Hematopoietic multipotent progenitor cell treated with erythropoietin and hydrocortisone succinate and interleukin-3 and kit ligand, for 17 days (in vitro differentiated cells): Measurements from ENCODE around the gene SLC48A1.
"Not testable (repeated sequence)": the region's sequence is repeated elsewhere in the genome, so short reads cannot be mapped to it uniquely, and the experiment has no call there.

Source experiments
- DNase-seq: peaks from one replicate; pipeline ENCODE4 v3.0.0-alpha.2; 2015; ENCODE audit warnings: low spot score

The SLC48A1 gene

DNA sequence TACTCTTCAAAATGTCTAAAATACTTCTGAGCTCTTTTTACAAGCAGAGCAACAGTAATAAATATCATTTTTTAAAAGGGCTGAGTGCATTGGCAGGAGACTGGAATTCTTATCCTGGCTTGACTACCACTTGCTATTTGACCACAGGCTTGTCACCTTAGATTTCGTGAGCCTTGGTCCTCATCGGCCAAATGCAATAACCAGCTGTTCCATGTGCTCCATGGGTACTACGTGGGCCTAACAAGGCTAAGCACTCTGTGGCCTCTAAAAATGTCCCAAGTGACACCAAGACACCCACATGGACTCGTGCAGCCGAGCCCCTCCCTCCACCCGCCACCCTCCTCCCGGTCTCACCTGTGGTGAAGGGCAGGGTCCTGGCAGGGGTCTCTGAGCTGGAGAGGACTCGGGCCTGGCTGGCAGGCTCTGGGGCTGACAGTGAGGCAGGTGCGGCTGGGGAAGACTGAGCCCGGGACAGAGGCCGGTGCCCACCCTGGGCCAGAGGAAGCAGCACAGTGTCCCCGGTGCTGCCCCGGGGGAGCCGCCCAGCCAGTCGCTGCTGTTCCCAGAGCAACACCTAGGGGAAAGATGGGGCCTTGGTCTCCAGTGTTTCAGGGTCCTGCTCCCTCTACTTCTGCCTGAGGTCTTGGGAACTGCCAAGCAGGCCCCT lies 20.1 kb downstream of the SLC48A1 start:
- DNase-seq, result no peak

DNA sequence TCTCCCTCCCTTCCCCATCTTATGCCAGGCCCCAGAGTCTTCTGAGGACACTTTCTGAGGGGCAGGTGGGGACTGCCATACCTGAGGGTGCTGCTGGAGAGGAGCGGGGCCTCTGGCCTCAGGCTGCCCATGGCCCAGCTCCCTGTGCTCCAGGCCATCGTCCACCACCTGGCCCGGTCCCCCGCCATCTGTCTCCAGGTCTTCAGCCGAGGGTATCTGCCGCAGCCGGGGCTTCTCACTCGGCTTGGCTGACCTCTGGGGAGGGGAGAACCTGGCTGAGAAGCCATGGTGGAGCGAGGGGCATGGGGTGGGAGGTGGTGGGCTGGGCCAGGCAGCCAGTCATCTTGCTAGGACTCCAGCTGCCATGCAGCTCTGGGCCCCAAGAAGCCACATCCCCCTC lies 21.6 kb downstream of the SLC48A1 start:
- no peak for DNase-seq

DNA sequence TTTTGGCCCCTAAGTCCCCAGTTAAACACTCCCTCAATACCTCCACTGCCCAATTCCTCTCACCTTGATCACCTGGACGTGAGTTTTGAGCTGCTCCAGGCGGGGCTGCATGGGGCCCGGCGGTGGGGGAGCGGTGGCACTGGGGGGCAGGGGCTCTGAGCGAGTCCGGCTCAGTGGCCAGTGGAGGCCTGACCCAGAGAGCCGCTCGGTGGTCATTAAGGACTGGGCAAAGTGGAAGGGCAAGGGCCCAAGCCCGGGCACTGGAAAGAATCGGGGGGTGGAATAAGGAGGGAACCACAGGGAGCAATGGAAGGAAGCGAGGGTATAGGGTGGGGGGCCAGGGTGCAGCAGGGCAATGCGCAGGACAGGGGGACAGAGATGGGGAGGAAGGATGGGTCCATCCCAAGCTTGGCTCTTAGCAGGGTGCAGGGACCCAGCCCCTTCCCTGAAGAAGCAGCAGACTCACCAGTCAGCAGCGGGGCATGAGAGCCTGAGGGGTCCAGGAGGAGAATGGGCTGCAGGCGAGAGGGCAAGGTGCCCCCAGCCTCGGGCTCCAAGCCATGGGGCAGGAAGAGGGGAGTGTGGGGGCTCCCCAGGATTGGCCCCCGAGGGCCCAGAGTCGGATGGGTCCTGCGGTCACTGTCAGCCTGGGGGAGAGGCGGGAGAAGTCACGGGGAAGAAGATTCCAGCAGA lies 22.2 kb downstream of the SLC48A1 start:
- no peak for DNase-seq

DNA sequence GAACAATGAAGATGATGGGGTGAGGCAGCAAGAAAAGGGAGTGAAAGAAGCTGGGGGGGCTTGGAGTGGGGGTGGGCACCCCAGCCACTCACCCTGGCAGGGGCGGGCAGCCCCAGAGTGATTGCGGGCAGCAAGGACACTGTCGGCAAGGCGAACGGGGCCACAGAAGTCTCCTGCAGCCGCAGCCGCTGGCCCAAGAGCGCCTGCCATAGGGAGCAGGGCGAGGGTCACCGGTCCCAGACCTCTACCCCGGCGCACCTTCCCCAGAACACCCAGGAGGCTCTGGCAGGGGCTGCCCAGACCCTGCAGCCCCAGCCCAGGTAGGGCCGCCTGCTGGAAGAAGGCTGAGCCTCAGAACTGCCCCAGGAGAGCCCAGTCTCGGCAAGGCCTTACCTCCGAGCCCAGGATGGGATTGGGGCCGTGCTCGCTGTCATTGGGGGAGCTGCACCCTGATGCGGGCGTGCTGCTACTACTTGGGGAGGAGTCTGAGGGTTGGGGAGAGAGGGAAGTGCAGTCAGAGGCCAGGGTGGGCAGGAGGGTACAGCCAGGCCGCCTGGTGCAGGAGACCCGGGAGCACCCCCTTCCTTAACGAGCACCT lies 22.9 kb downstream of the SLC48A1 start:
- no peak for DNase-seq

- DNase-seq, result no peak
These were observed 24.4 kb downstream of the SLC48A1 start for GRCh38 chr12:47797441-47797840.

GRCh38 chr12:47798382-47798948 lies 25.4 kb downstream of the SLC48A1 start:
- DNase-seq, result no peak

- no peak for DNase-seq
These were observed 26.4 kb downstream of the SLC48A1 start for GRCh38 chr12:47799357-47799955.

DNA sequence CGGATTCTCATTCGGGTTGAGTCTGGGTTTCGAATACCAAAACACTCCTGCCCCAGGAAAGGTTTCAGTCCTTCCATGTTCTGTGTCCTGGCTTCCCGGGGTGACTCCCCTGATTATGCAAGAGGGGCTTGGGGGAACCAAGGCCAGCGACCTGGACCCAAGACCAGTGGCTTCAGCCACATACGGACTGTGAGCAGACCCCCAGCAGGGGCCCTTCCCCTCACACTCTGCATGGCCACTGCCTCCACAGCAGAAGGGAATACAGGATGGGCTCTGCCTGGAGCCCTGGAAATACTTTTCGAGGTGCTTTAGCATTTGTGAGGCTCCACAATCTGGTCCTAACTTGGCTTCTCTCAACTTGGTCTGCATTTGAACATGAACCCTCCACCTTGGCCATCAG lies 27.5 kb downstream of the SLC48A1 start:
- DNase-seq, result no peak

GRCh38 chr12:47801170-47801903 lies 28.3 kb downstream of the SLC48A1 start:
- no peak for DNase-seq

DNA sequence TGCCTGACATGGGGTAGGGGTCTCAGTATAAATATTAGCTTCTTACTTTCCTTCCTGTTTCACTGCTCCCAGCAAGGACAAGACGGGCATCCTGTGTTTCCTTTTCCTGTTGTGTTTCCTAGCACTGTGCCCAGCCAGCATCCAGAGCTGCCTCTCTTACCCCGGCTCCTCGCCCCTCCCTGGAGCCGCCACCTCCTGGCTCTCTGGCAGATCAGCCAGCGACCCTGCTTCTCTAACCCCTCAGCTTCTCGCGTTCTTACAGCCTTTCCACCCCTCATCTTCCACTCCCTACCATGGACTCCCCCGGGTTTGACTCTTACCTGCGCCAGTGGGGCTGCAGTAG lies 28.8 kb downstream of the SLC48A1 start:
- DNase-seq, result no peak

DNA sequence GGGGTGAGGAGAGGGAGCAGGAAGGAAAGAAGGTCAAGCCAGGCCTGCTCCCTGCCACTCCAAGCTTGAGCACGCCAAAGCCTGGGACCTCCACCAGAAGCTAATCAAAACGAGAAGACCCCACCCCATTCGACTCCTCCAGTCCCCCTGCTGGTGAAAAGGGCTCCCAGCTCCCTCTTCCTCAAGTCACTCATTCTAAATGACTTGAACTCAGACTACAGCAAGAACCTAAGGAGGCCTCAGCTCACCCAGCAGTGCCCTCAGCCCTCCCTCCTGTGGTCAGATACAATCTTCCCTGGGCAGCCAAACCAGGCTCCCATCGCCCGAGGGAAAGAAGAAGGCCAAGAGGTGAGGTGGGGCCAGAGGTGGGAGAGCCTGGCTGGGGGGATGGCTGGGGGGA lies 29.3 kb downstream of the SLC48A1 start:
- DNase-seq, result no peak

- DNase-seq, result no peak
These were observed 30.3 kb downstream of the SLC48A1 start for GRCh38 chr12:47803191-47803875.

DNA sequence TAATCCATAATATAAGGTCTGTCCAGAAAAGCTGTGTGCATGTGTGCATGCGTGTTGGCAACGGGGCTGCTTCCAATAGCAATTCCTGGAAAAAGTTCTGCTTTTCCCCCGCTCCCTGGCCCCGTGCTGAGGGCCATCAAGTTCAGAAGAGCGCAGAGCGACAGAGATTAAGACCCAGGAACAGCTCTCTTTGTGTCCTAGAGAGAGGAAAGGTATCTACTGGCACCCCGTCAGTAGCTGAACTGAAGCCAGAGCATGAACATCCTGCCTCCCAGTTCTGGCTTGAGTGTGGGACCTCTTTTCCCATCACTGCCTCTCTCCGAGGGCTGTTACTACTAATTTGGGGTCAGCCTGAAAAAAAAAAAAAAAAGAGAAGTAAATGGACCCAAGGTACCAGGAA lies 31.1 kb downstream of the SLC48A1 start:
- DNase-seq, result no peak

DNA sequence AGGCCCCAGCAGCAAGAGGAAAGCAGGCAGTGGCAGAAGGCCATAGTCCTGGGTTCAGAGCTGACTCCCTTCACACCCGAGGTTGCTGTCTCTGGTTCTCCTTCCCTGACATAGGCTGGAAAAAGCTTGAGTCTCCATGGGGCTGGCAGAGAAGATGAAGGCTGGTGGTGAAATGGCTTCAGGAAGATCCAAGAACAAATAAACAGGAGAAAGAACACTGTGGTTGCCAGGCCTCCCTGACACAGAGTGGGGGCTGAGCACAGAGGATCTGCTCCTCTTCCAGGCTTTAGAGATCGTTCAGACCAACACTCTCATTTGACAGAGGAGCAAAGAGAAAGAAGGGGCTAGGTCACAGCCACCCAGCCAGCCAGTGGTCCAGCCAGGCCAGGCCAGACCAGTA lies 32.4 kb downstream of the SLC48A1 start:
- no peak for DNase-seq

- no peak for DNase-seq
These were observed 34.3 kb downstream of the SLC48A1 start for GRCh38 chr12:47807338-47807737.

DNA sequence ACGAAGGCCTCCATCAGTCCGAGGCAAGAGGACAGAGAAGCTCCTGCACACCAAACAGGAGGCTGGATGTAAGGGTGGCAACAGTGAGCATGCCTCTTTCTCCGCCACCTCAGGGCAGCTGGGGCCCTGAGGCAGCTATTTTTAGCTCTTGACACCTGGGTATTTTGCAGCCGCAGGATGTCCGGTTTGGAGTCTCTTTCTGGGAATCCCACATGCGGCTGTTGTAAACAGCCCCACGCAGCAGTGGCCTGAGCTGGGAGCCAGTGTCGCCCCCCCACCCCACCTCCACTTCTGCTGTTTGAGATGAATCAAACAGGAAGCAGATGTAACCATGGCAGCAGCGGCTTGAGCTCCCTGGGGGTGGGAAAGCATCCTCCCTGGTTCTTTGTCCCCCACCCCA lies 35.0 kb downstream of the SLC48A1 start:
- no peak for DNase-seq

GRCh38 chr12:47808574-47809365 lies 35.7 kb downstream of the SLC48A1 start:
- no peak for DNase-seq

DNA sequence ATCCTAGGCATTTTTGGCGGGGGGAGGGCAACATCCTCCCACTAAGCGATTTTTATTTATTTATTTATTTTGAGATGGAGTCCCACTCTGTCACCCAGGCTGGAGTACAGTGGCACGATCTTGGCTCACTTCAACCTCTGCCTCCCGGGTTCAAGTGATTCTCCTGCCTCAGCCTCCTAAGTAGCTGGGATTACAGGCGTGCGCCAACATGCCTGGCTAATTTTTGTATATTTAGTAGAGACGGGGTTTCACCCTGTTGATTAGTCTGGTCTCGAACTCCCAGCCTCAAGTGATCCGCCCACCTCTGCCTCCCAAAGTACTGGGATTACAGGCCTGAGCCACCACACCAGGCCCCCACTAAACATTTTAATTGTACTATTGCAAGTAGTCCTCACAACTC lies 36.5 kb downstream of the SLC48A1 start:
- DNase-seq, result not testable (repeated sequence)

DNA sequence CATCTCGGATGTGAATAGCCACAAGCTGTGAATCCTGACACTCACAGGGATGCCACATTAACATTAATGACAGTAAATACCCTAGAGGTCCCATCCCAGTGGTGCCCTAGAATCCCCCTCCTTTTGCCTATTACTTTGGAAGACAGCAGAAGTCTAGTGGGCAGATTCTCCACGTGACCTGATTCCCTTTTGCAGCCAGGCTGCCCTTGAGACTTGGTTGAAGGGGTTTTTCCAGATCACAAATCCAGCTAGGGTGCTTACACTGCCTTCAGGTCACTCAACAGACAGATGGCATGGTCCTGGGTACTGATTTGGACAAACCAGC lies 38.0 kb downstream of the SLC48A1 start:
- DNase-seq, result no peak

- no peak for DNase-seq
These were observed 38.8 kb downstream of the SLC48A1 start for GRCh38 chr12:47811581-47812484.
